Sigmoid colon (tissue), 4 donors: ENCODE results near the gene SLC25A45.

Experiments
- EP300 ChIP-seq, 4 donors: sonication (generic); formaldehyde crosslinking; IDR thresholded peaks; one replicate each; pipeline ENCODE4 v1.6.1; 2017; ENCODE audit warnings: antibody characterized with exemption in 4 of 4
- POLR2A ChIP-seq, 2 donors: fragments of 450-650 bp; IDR thresholded peaks; one replicate each; pipeline ENCODE4 v1.6.1; 2016; ENCODE audit warnings: antibody characterized with exemption in 2 of 2, mild to moderate bottlenecking in 2 of 2, moderate library complexity in 2 of 2
- POLR2AphosphoS5 ChIP-seq, 4 donors: sonication (generic); formaldehyde crosslinking; IDR thresholded peaks; one replicate each; pipeline ENCODE4 v1.6.1; 2017; ENCODE audit warnings: antibody characterized with exemption in 4 of 4
- TF ChIP-seq, protein P1 (sequence below), 4 experiments: fragments of 450-650 bp in 3 of 4; fragments of 200-600 bp in 1 of 4; IDR thresholded peaks; one replicate each; pipeline ENCODE4 v1.5.1; 2016 to 2019; ENCODE audit warnings: antibody characterized with exemption in 4 of 4, mild to moderate bottlenecking in 3 of 4, moderate library complexity in 2 of 4

DNA sequence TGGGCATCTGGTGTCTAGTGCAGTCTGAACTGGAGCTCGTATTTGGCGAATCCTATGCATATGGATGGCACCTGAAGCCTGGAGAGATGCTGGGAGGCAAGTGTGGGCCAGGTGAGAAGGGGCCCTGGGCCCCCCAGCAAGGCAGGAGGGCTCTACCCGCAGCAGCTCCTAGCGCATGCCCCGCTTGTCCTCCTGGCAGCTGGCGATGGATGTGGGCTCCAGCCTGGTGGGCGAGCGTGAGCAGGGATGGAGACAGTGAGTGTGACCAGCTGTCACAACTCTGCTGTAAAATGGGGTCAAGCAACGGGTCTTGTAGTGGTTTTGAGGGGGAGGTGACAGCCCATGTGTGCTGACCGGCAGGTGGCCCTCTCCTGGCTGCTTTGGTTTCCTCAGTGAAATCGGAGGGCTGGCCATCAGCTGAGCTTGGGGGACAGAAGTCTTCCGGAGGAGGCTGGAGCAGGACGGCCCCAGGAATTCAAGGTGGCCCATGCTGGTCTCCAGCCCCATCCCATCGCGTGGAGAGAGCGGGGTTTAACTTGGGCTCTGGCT lies 16.0 kb upstream of the SLC25A45 start:
- TF ChIP-seq, protein P1, sequence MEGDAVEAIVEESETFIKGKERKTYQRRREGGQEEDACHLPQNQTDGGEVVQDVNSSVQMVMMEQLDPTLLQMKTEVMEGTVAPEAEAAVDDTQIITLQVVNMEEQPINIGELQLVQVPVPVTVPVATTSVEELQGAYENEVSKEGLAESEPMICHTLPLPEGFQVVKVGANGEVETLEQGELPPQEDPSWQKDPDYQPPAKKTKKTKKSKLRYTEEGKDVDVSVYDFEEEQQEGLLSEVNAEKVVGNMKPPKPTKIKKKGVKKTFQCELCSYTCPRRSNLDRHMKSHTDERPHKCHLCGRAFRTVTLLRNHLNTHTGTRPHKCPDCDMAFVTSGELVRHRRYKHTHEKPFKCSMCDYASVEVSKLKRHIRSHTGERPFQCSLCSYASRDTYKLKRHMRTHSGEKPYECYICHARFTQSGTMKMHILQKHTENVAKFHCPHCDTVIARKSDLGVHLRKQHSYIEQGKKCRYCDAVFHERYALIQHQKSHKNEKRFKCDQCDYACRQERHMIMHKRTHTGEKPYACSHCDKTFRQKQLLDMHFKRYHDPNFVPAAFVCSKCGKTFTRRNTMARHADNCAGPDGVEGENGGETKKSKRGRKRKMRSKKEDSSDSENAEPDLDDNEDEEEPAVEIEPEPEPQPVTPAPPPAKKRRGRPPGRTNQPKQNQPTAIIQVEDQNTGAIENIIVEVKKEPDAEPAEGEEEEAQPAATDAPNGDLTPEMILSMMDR (IDR thresholded peaks at IDR 0.05), result no peak
- TF ChIP-seq POLR2A (IDR thresholded peaks at IDR 0.05) (no peak), POLR2AphosphoS5 (IDR thresholded peaks at IDR 0.05) (no peak), EP300 (IDR thresholded peaks at IDR 0.05) (no peak)
